HAP-1 (cell line): ENCODE results near the gene IL13RA1.

Experiments
- DNase-seq, 2 experiments: peaks; one replicate each; pipeline ENCODE4 v3.0.0-alpha.2; 2016 to 2020; ENCODE audit warnings: low spot score in 2 of 2
- H3K27me3 ChIP-seq: fragments of 250-450 bp; sonication (Bioruptor Pico); 2 replicates; pipeline ENCODE4 v1.5.1; 2020; ENCODE audit warnings: low read depth, mild to moderate bottlenecking, moderate library complexity
- H3K36me3 ChIP-seq: fragments of 250-450 bp; sonication (Bioruptor Pico); replicated peaks from 2 replicates; pipeline ENCODE4 v1.5.1; 2020; ENCODE audit warnings: mild to moderate bottlenecking
- H3K4me1 ChIP-seq: fragments of 250-450 bp; sonication (Bioruptor Pico); 2 replicates; pipeline ENCODE4 v1.5.1; 2020; ENCODE audit warnings: mild to moderate bottlenecking
- H3K4me3 ChIP-seq: fragments of 250-450 bp; sonication (Bioruptor Pico); 2 replicates; pipeline ENCODE4 v1.5.1; 2020; ENCODE audit warnings: mild to moderate bottlenecking, moderate library complexity
- H3K9me3 ChIP-seq: fragments of 250-450 bp; sonication (Bioruptor Pico); 2 replicates; pipeline ENCODE4 v1.5.1; 2020; ENCODE audit warnings: mild to moderate bottlenecking, moderate library complexity
- in situ Hi-C: fragments of 300-500 bp; cut with MboI; formaldehyde crosslinking; loops from 3 replicates; pipeline ENCODE4 v1.14.3; 2020; ENCODE audit warnings: low sequenced_read_pairs, inconsistent platforms, mixed read lengths

IL13RA1 gene

GRCh38 chrX:118839334-118839958 lies 112.0 kb downstream of the IL13RA1 start:
- Histone ChIP-seq H3K36me3 (no peaks in the 10 kb centered on the region), H3K27me3 (no peaks in the 10 kb centered on the region), H3K4me3 (peak overlapping the region; percentile 35), H3K4me1 (peaks cover 3% of the 10 kb centered on the region), H3K9me3 (no peaks in the 10 kb centered on the region)
- peak; percentile 69 to 93 for DNase-seq
- in situ Hi-C loops: no loop called here
